ENCODE results near the gene CERS6. TPM values are rescaled to one million over a fixed set of nuclear protein-coding genes. Genes with fewer than 3 reads are reported as not detected.

CERS6 gene
- polyA plus RNA-seq, 1 donor from 2014 or later: 59.3 TPM

DNA sequence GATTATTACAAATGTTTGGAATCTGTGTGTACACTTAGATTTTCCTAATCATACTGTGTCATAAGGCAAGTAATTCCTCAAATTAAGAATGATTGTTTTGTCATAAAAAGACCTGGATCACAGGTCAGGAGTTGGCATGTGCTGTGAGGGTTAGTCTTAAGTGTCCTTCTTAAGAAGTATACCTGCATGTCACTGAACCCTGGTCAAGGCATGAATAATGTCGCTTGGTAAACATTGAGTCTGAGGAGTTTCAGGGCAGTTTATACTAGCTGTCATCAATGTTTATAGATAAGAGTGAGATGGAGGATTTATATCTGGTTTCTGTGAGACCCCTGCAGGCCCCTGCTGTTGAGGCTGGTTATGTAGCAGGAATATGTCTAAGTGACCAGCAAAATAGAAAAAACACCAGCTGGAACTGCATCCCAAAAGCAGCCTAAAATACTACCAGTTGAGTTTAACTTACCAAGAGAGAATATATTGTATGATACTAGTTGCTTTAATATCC, 234.4 kb downstream of the CERS6 start:
- Histone ChIP-seq H2AFZ (ENCODE audit: low read depth, low read length) (no peak overlapping the region), H3K4me2 (ENCODE audit: low read length) (no peak overlapping the region), H3K9me2 (ENCODE audit: insufficient read depth, low read length) (no peaks in the 10 kb centered on the region), H3F3A (ENCODE audit: insufficient read depth, low read length, poor library complexity, severe bottlenecking) (no peaks in the 10 kb centered on the region), H3K79me2 (replicated peaks; ENCODE audit: insufficient read depth, low read length) (peaks cover 4% of the 10 kb centered on the region), H4K20me1 (ENCODE audit: insufficient read depth) (no peaks in the 10 kb centered on the region), H3K27ac (ENCODE audit: low read length) (no peak overlapping the region), H3K36me3 (ENCODE audit: insufficient read depth, low read length) (peaks cover 7% of the 10 kb centered on the region), H3K9me3 (ENCODE audit: low read length) (no peaks in the 10 kb centered on the region), H3K27me3 (ENCODE audit: insufficient read depth, low read depth, low read length) (no peaks in the 10 kb centered on the region), H3K9ac (ENCODE audit: low read length) (no peak overlapping the region), H3K4me3 (ENCODE audit: low read length) (no peak overlapping the region)
- TF ChIP-seq EZH2 (IDR thresholded peaks at IDR 0.05; ENCODE audit: borderline replicate concordance, insufficient read depth, low read length, poor library complexity, severe bottlenecking) (no peak), RAD21 (conservative IDR thresholded peaks at IDR 0.05) (no peak), TAF1 (IDR thresholded peaks at IDR 0.05; ENCODE audit: low read depth) (no peak), SMC3 (conservative IDR thresholded peaks at IDR 0.05; ENCODE audit: poor library complexity) (no peak), POLR2AphosphoS5 (IDR thresholded peaks at IDR 0.05) (no peak), MXI1 (conservative IDR thresholded peaks at IDR 0.05; ENCODE audit: poor library complexity, severe bottlenecking) (no peak), EP300 (conservative IDR thresholded peaks at IDR 0.05; ENCODE audit: poor library complexity, severe bottlenecking) (no peak)
- TF ChIP-seq, protein P1, sequence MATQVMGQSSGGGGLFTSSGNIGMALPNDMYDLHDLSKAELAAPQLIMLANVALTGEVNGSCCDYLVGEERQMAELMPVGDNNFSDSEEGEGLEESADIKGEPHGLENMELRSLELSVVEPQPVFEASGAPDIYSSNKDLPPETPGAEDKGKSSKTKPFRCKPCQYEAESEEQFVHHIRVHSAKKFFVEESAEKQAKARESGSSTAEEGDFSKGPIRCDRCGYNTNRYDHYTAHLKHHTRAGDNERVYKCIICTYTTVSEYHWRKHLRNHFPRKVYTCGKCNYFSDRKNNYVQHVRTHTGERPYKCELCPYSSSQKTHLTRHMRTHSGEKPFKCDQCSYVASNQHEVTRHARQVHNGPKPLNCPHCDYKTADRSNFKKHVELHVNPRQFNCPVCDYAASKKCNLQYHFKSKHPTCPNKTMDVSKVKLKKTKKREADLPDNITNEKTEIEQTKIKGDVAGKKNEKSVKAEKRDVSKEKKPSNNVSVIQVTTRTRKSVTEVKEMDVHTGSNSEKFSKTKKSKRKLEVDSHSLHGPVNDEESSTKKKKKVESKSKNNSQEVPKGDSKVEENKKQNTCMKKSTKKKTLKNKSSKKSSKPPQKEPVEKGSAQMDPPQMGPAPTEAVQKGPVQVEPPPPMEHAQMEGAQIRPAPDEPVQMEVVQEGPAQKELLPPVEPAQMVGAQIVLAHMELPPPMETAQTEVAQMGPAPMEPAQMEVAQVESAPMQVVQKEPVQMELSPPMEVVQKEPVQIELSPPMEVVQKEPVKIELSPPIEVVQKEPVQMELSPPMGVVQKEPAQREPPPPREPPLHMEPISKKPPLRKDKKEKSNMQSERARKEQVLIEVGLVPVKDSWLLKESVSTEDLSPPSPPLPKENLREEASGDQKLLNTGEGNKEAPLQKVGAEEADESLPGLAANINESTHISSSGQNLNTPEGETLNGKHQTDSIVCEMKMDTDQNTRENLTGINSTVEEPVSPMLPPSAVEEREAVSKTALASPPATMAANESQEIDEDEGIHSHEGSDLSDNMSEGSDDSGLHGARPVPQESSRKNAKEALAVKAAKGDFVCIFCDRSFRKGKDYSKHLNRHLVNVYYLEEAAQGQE (IDR thresholded peaks at IDR 0.05; ENCODE audit: borderline replicate concordance): no peak
- TF ChIP-seq, protein P2, sequence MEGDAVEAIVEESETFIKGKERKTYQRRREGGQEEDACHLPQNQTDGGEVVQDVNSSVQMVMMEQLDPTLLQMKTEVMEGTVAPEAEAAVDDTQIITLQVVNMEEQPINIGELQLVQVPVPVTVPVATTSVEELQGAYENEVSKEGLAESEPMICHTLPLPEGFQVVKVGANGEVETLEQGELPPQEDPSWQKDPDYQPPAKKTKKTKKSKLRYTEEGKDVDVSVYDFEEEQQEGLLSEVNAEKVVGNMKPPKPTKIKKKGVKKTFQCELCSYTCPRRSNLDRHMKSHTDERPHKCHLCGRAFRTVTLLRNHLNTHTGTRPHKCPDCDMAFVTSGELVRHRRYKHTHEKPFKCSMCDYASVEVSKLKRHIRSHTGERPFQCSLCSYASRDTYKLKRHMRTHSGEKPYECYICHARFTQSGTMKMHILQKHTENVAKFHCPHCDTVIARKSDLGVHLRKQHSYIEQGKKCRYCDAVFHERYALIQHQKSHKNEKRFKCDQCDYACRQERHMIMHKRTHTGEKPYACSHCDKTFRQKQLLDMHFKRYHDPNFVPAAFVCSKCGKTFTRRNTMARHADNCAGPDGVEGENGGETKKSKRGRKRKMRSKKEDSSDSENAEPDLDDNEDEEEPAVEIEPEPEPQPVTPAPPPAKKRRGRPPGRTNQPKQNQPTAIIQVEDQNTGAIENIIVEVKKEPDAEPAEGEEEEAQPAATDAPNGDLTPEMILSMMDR (IDR thresholded peaks at IDR 0.05; ENCODE audit: poor library complexity, severe bottlenecking): no peak

DNA sequence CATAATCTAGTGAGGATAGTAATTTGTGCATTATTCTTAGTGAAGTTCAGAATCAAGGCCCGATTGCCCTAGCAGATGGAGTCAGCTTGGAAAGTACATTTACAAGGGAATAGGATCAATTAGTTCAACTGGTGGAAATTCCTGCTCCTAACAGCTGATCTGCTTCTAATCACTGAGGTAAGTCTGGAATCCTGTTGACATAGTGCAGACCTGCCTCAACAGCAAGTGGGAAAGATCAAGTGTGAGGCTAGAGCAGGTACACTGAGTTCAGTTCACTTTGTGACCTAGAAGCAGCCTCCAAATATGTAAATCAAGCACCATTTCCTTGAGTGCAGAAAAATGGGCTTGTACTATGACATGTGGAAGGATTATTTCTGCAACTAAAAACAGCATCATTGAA, 235.1 kb downstream of the CERS6 start:
- H3K4me2 ChIP-seq (ENCODE audit: low read length): no peak overlapping the region
- no peak for TF ChIP-seq EP300 (conservative IDR thresholded peaks at IDR 0.05; ENCODE audit: poor library complexity, severe bottlenecking)
- TF ChIP-seq SMC3 (conservative IDR thresholded peaks at IDR 0.05; ENCODE audit: poor library complexity): no peak
- no peak for TF ChIP-seq MXI1 (conservative IDR thresholded peaks at IDR 0.05; ENCODE audit: poor library complexity, severe bottlenecking)
- TF ChIP-seq, protein P2 (IDR thresholded peaks at IDR 0.05; ENCODE audit: poor library complexity, severe bottlenecking): no peak
- TF ChIP-seq TAF1 (IDR thresholded peaks at IDR 0.05; ENCODE audit: low read depth): no peak
- TF ChIP-seq RAD21 (conservative IDR thresholded peaks at IDR 0.05): no peak
- TF ChIP-seq POLR2AphosphoS5 (IDR thresholded peaks at IDR 0.05): no peak
- no peak for TF ChIP-seq EZH2 (IDR thresholded peaks at IDR 0.05; ENCODE audit: borderline replicate concordance, insufficient read depth, low read length, poor library complexity, severe bottlenecking)
- TF ChIP-seq, protein P1 (IDR thresholded peaks at IDR 0.05; ENCODE audit: borderline replicate concordance): no peak
- H3K9ac ChIP-seq (ENCODE audit: low read length): no peak overlapping the region
- no peaks in the 10 kb centered on the region for H3K9me3 ChIP-seq (ENCODE audit: low read length)
- H3K27ac ChIP-seq (ENCODE audit: low read length): no peak overlapping the region
- no peak overlapping the region for H2AFZ ChIP-seq (ENCODE audit: low read depth, low read length)
- H3F3A ChIP-seq (ENCODE audit: insufficient read depth, low read length, poor library complexity, severe bottlenecking): no peaks in the 10 kb centered on the region
- no peaks in the 10 kb centered on the region for H4K20me1 ChIP-seq (ENCODE audit: insufficient read depth)
- H3K4me3 ChIP-seq (ENCODE audit: low read length): no peak overlapping the region
- no peaks in the 10 kb centered on the region for H3K9me2 ChIP-seq (ENCODE audit: insufficient read depth, low read length)
- no peaks in the 10 kb centered on the region for H3K27me3 ChIP-seq (ENCODE audit: insufficient read depth, low read depth, low read length)
- peaks cover 7% of the 10 kb centered on the region for H3K36me3 ChIP-seq (ENCODE audit: insufficient read depth, low read length)
- peaks cover 4% of the 10 kb centered on the region for H3K79me2 ChIP-seq (replicated peaks; ENCODE audit: insufficient read depth, low read length)
